Left cardiac atrium (tissue), 2 donors: ENCODE results near the gene AADACL4. TPM values are rescaled to one million over a fixed set of nuclear protein-coding genes. Genes with fewer than 3 reads are reported as not detected.

Source experiments
- total RNA-seq, 2 donors: library from RNA; stranded (reverse); fragmentation: NEBNext Ultra II Directional; extraction: Animal tissue kit (Norgen Biotek cat#: 25700); gene quantifications; one replicate each; pipeline ENCODE4 v1.2.1, GENCODE V29; 2021
- donor health status: DM: no; HTN: yes; CAD: no; lungs with severe emphysema.
- donor health status: DM: yes; HTN: yes; CAD: no.

The AADACL4 gene
- total RNA-seq, 2 donors from 2014 or later: not detected

Other genes starting within 250 kb of the AADACL4 start
- gene DHRS3, start 25.9 kb upstream of the AADACL4 start, total RNA-seq: 100 to 1,000 TPM in 1 of 2 donors, 10 to 100 TPM in 1; 74.3 to 106 TPM
- gene AADACL3, start 72.0 kb downstream of the AADACL4 start, total RNA-seq: under 1 TPM; 0.09 to 0.18 TPM
- gene CFAP107, start 102.1 kb downstream of the AADACL4 start, total RNA-seq: not detected
- not detected for gene PRAMEF12, start 129.7 kb downstream of the AADACL4 start, total RNA-seq
- gene PRAMEF1, start 147.3 kb downstream of the AADACL4 start, total RNA-seq: not detected
- gene PRAMEF11, start 187.3 kb downstream of the AADACL4 start, total RNA-seq: not detected
- gene HNRNPCL1, start 204.6 kb downstream of the AADACL4 start, total RNA-seq: not detected
- gene PRAMEF2, start 213.0 kb downstream of the AADACL4 start, total RNA-seq: not detected
- not detected for gene PRAMEF4, start 242.1 kb downstream of the AADACL4 start, total RNA-seq